GM21529 (cell line): ENCODE measurements around the gene TPD52L1.

ENCODE experiments used
- ATAC-seq: cut with Tn5 transposase; IDR thresholded peaks from one replicate; pipeline ENCODE4 v1.9.1; 2021; ENCODE audit not compliant: unreplicated experiment

TPD52L1 gene

DNA sequence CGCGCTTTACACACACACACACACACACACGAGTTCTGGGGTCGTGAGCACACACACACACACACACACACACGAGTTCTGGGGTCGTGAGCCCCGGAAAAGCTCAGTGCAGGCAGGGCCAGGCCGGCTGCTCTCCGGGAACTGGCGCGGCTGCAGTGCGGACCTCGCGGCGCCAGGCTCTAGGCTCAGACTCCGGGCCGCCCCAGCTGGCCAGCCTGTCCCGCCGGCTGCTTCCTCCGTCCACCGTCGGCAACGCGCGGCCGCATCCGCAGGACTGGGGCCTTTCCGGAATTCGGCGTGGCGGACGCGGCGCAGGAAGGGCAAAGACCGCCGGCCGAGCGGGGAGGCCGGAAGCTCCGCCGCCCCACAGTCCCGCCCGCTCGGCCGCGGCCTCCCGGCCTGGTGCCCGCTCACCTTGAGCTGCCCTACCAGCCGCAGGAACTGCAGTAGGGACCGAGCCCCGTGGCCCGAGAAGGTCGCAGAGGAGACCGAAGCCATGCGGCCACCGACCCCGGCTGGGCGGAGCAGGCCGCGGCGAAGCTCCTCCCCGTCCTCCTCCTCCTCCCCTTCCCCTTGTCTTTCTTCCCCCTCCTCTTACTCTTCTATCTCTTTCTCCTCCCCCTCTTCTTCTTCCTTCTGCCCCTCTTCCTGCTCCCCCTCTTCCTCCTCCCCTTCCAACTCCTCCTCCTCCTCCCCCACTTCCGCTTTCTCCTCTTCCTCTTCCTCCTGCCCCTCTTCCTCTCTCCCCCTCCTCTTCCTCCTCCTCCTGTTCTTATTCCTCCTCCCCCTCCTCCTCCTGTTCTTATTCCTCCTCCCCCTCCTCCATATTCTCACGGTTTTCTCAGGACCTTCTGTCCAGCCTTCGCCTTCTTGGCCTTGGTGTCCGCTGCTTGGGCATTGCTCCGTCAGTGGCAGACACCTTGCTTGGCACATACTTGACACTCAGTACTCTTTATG is 148.1 kb downstream of the TPD52L1 start, which contains the start of gene HDDC2:
Gene HDDC2 (minus strand): TSS at position 533 of the 957 bp plus-strand sequence. CDS start 35 bp downstream, at position 498.
- ATAC-seq: peak; percentile 79

DNA sequence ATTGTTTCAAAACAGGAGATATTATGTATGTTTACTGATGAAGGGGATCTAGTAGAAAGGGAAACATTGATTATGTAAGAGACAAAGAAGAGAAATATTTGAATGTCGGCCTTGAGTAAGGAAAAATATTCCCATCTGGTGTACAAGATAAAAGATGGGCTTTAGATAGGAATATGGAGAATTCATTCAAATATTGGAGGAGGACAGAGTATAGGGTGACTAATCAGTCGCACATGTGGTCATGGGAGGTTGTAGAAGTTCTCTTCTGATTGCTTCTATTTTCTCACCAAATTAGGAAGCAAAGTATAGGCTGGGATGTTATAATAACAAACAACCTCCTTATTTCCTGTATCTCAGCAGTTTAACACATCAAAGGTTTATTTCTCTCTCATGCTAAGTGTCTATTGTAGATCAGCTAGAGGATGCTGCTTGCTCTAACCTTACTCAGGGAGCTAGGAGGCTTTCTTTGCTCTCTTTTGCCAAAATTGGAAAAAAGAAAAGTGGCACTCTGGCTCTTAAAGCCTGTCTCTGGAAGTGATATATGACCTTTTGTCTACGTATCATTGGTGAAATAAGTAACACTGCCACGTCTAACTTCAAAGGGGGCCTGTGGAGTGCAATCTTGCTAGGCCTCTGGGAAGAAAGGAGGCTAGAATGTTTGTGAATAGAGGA is 149.4 kb downstream of the TPD52L1 start:
- ATAC-seq: no peak

GRCh38 chr6:125303512-125303854 is 149.9 kb downstream of the TPD52L1 start:
- no peak for ATAC-seq

GRCh38 chr6:125304970-125305660 is 151.5 kb downstream of the TPD52L1 start:
- ATAC-seq: no peak

- no peak for ATAC-seq
These were observed 153.2 kb downstream of the TPD52L1 start for GRCh38 chr6:125306756-125307149.

DNA sequence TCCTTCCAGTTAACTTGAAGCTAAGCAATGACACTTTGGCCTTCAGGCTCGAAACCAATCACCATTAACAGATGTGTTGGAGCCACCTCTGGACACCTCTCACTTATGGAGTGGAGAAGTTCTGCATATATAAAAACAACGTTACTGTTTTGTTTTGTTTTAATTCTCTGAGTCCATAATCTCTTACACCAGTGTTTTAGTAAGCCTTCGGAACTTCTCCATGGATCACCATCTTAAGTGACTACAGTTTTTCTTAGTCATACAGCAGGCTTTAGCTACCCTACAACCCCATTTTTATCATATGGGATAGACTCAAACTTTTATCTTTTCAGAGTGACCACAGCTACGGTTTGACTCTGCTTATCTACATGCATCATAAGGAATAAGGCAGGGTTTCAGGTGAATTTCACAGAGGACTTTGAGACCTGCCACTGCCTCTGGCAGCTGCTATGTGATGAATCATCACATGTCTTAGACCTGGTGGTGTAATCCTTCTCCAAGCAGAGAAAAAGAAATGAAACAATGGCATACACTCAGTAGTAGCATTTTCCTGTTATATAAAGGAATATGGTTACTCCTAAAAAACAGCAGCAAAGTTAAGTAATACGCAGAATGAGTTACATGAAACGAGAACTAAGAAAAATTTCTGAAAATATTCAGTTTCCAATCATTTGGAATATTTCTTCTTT is 153.7 kb downstream of the TPD52L1 start:
- no peak for ATAC-seq

- ATAC-seq: no peak
These were observed 154.5 kb downstream of the TPD52L1 start for GRCh38 chr6:125307964-125308615.

- ATAC-seq: peak; percentile 81
These were observed 157.5 kb downstream of the TPD52L1 start for GRCh38 chr6:125310994-125311649.

GRCh38 chr6:125312478-125312877 is 158.9 kb downstream of the TPD52L1 start:
- ATAC-seq: no peak

DNA sequence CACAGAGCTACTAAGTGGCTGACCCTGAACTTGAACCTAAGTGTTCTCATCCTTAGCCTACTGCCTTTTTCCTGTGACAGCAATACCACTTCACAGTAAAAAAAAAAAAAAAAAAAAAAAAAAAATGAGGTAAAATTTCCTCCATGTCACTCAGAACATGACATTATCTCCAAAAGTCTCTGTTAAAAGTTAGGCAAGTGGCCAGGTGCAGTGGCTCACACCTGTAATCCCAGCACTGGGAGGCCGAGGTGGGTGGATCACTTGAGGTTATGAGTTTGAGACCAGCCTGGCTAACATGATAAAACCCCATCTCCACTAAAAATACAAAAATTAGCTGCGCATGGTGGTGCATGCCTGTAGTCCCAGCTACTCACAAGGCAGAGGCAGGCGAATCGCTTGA is 159.4 kb downstream of the TPD52L1 start:
- no peak for ATAC-seq
